ENCODE results near the gene NMUR1. TPM values are rescaled to one million over a fixed set of nuclear protein-coding genes. Genes with fewer than 3 reads are reported as not detected.
A peak's percentile ranks its signal among the peaks of the same experiment; 100 is the strongest.

Gene NMUR1
- total RNA-seq, 4 donors from 2014 or later: 0.07 TPM; not detected in 3

DNA sequence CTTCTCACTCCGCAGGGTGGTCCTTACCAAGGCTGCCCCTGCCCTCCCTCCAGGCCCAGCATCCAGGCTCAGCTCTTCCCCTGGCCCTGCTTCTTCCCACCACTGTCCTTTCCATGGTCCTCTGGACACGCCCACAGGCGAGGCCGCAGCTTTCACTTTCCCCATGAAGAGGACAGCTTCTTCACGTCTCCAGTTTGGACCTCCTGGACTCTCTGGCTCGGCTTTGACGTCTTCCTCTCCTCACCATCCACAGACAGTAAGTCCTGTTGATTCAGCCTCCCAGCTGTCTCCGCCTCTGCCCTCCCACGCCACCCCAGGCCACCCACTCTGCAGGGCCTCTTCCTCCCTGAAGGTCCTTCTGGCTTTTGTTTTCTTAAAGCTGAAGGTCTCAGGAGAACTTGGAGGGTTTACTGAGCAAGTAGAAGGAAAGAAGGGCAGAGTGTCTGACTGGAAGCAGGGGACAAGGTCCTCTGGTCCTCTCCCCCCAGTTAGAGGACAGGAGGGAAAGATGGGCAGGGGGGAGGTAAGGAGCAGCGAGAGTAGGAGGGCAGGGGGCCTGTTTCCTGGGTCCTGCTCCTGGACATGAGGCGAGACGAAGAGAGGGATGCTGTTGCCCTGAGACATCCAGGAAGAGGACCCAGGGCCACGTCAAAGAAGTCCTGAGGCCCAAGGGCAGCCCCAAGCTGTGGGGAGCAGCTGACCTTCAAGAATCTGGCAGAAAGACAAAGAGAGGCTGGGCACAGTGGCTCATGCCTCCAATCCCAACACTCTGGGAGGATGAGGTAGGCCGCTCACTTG lies 24.7 kb upstream of the NMUR1 start:
- Histone ChIP-seq H3K4me1 (peaks cover 0 to 7% of the 10 kb centered on the region in 2 donors), H3K27me3 (no peaks in the 10 kb centered on the region), H3K9me3 (no peaks in the 10 kb centered on the region), H3K4me3 (peak overlapping the region in 3 of 4 donors; percentile 11 to 16 (median 13)), H3K36me3 (no peaks in the 10 kb centered on the region), H3K27ac (peak overlapping the region; percentile 29 to 74 (median 62))
- TF ChIP-seq, protein P1, sequence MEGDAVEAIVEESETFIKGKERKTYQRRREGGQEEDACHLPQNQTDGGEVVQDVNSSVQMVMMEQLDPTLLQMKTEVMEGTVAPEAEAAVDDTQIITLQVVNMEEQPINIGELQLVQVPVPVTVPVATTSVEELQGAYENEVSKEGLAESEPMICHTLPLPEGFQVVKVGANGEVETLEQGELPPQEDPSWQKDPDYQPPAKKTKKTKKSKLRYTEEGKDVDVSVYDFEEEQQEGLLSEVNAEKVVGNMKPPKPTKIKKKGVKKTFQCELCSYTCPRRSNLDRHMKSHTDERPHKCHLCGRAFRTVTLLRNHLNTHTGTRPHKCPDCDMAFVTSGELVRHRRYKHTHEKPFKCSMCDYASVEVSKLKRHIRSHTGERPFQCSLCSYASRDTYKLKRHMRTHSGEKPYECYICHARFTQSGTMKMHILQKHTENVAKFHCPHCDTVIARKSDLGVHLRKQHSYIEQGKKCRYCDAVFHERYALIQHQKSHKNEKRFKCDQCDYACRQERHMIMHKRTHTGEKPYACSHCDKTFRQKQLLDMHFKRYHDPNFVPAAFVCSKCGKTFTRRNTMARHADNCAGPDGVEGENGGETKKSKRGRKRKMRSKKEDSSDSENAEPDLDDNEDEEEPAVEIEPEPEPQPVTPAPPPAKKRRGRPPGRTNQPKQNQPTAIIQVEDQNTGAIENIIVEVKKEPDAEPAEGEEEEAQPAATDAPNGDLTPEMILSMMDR (IDR thresholded peaks at IDR 0.05 in 4 of 5, conservative IDR thresholded peaks at IDR 0.05 in 1 of 5): no peak
- in situ Hi-C loops (cut with MboI; ENCODE audit: low sequenced_read_pairs in 4 of 4): loop anchor here in 1 of 4 donors (10.0 kb wide), 1 partner anchor 80 kb away; no protein-coding TSS in a partner anchor
- DNase-seq (peak in 1 of 2 donors; percentile 23), ATAC-seq (peak; percentile 26 to 38)
- intact Hi-C loops (cut with DNase I; ENCODE audit: low total_unique reads): loop anchor here (5.0 kb wide), 1 partner anchor 38 kb away; no protein-coding TSS in a partner anchor

DNA sequence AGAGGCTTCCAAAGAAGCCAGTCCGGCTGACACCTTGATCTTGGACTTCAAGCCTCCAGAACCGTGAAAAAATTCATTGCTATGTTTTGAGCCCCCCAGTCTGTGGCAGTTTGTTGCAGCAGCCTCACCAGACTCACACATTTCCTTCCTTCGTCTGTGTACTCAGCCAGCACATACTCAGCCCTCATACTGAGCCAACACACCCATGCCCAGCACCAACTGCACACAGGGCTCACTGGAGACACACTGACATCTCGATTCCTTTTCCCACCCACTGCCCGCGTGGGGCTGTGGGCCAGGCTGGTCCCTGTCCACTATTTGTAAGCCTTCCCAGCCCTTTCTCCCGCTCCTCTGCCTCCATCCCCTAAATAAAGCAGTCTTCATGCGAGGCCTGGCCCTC lies 24.1 kb upstream of the NMUR1 start:
- Histone ChIP-seq H3K36me3 (no peaks in the 10 kb centered on the region), H3K27me3 (no peaks in the 10 kb centered on the region), H3K9me3 (no peaks in the 10 kb centered on the region), H3K27ac (peak overlapping the region; percentile 29 to 74 (median 62)), H3K4me1 (peaks cover 0 to 7% of the 10 kb centered on the region in 2 donors), H3K4me3 (peak overlapping the region in 2 of 4 donors; percentile 13 to 16)
- TF ChIP-seq, protein P1 (IDR thresholded peaks at IDR 0.05 in 4 of 5, conservative IDR thresholded peaks at IDR 0.05 in 1 of 5): no peak
- TF ChIP-seq POLR2A (IDR thresholded peaks at IDR 0.05): no peak
- intact Hi-C loops (cut with DNase I; ENCODE audit: low total_unique reads) (no loop called here), in situ Hi-C loops (cut with MboI; ENCODE audit: low sequenced_read_pairs in 4 of 4) (loop anchor here in 1 of 4 donors (10.0 kb wide), 1 partner anchor 80 kb away; no protein-coding TSS in a partner anchor)
- no peak for DNase-seq
- ATAC-seq: no peak

DNA sequence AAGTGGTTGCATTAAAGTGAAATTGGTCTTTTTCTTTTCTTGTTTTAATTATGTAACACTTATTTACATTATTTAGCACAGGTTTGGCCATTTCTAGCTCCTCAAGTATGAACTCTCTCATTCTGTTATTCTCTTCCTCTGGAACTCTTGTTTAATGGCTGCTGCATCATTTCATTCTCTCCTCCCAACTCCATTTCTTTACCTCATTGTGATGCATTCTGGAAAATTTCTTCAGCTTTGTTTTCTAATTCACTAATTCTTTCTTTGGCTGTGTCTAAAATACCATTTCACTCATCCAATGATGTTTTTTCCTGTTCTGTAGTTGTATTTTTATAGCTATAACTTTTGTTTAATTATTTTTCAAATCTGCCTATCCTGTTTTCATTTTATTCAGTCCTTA lies 22.5 kb upstream of the NMUR1 start:
- no peak overlapping the region for H3K27ac ChIP-seq
- ATAC-seq (no peak), DNase-seq (no peak)
- in situ Hi-C loops (cut with MboI; ENCODE audit: low sequenced_read_pairs in 4 of 4): loop anchor here in 1 of 4 donors (10.0 kb wide), 1 partner anchor 78 kb away; no protein-coding TSS in a partner anchor
- H3K9me3 ChIP-seq: no peaks in the 10 kb centered on the region
- TF ChIP-seq, protein P1 (IDR thresholded peaks at IDR 0.05 in 4 of 5, conservative IDR thresholded peaks at IDR 0.05 in 1 of 5): no peak
- no peak for TF ChIP-seq POLR2A (IDR thresholded peaks at IDR 0.05)
- H3K4me3 ChIP-seq: no peak overlapping the region
- no peaks in the 10 kb centered on the region for H3K36me3 ChIP-seq
- intact Hi-C loops (cut with DNase I; ENCODE audit: low total_unique reads): no loop called here
- no peaks in the 10 kb centered on the region for H3K27me3 ChIP-seq
- H3K4me1 ChIP-seq: peaks cover 0 to 7% of the 10 kb centered on the region in 2 donors

DNA sequence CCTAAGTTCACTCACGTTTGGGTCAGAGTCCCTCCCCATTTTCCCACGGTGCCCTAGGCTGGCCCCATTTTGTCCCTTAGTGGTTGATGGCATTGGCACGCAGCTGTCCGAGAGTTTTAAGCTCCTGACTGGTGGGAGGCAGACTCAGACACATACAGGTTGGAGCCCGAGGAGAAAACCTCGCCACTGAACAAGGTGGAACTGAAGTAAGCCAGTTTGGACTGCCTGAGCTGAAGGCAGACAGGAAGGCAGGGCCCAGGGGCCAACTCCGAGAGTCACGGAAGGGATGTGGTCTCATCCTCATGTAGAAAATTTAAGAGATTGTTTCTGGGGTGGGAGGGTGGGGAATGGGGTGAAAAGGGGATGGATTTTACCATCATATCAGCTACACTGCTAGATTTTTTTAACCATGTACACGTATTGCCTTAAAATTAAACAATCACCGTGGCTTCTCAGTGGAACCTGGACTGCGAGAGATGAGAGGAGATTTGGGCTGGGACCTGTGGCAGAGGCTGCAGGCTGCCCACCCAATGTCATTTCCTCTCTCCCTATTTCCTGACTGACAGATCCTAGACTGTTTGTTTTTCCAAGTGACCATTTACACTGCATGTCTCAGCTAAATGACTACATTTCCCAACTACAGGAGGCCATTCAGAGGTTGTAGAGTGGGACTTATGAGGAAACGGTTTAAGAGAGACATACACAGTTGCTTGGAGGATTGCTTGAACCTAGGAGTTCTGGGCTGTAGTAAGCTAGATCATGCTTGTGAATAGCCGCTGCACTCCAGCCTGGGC lies 19.4 kb upstream of the NMUR1 start:
- in situ Hi-C loops (cut with MboI; ENCODE audit: low sequenced_read_pairs in 4 of 4): loop anchor here in 1 of 4 donors (10.0 kb wide), 1 partner anchor 75 kb away; no protein-coding TSS in a partner anchor
- intact Hi-C loops (cut with DNase I; ENCODE audit: low total_unique reads): no loop called here

More for the DNA sequence above, 19.4 kb upstream of the NMUR1 start:
- H3K4me3 ChIP-seq: no peak overlapping the region
- DNase-seq (no peak), ATAC-seq (no peak)
- H3K36me3 ChIP-seq: no peaks in the 10 kb centered on the region
- H3K4me1 ChIP-seq: peaks cover 9% of the 10 kb centered on the region in 2 donors
- no peak overlapping the region for H3K27ac ChIP-seq
- no peak for TF ChIP-seq POLR2A (IDR thresholded peaks at IDR 0.05)
- TF ChIP-seq, protein P1 (IDR thresholded peaks at IDR 0.05 in 4 of 5, conservative IDR thresholded peaks at IDR 0.05 in 1 of 5): no peak
- H3K27me3 ChIP-seq: no peaks in the 10 kb centered on the region
- H3K9me3 ChIP-seq: no peaks in the 10 kb centered on the region
